Stomach (tissue), 9 donors: Measurements from ENCODE around the gene ZDBF2. TPM values are rescaled to one million over a fixed set of nuclear protein-coding genes. Genes with fewer than 3 reads are reported as not detected.

Source experiments
- DNase-seq, 2 donors: peaks; one replicate each; pipeline versions ENCODE4 v3.0.0 to v3.0.0-alpha.2; 2013 to 2019
- H3K27ac ChIP-seq, 5 donors: fragments of 200-600 bp in 4 of 5; sonication (generic) in 4 of 5; one replicate each; pipeline ENCODE4 v1.5.1; 2013 to 2019; ENCODE audit warnings: mild to moderate bottlenecking in 1 of 5, moderate library complexity in 1 of 5
- H3K27me3 ChIP-seq, 3 donors: fragments of 200-600 bp; sonication (generic); one replicate each; pipeline ENCODE4 v1.5.1; 2017 to 2019; ENCODE audit warnings: mixed run types in 1 of 3
- H3K36me3 ChIP-seq, 4 donors: fragments of 200-600 bp; sonication (generic); 1 replicate in 3 of 4; 2 replicates in 1 of 4; pipeline ENCODE4 v1.5.1; 2016 to 2019
- H3K4me1 ChIP-seq, 4 donors: fragments of 200-600 bp; sonication (generic); one replicate each; pipeline ENCODE4 v1.5.1; 2016 to 2019
- H3K4me3 ChIP-seq, 4 donors: fragments of 200-600 bp; sonication (generic) in 3 of 4; one replicate each; pipeline ENCODE4 v1.5.1; 2016 to 2019; ENCODE audit warnings: mild to moderate bottlenecking in 1 of 4
- H3K9me3 ChIP-seq, 4 donors: fragments of 200-600 bp; sonication (generic); one replicate each; pipeline ENCODE4 v1.5.1; 2016 to 2019
- EP300 ChIP-seq: sonication (generic); formaldehyde crosslinking; IDR thresholded peaks from one replicate; pipeline ENCODE4 v1.6.1; 2017; ENCODE audit warnings: antibody characterized with exemption
- POLR2A ChIP-seq, 4 donors: fragments of 450-650 bp; IDR thresholded peaks; one replicate each; pipeline ENCODE4 v1.6.1; 2016; ENCODE audit warnings: antibody characterized with exemption in 4 of 4, control low read depth in 2 of 4, mild to moderate bottlenecking in 1 of 4, moderate library complexity in 1 of 4
- POLR2AphosphoS5 ChIP-seq, 3 donors: sonication (generic); formaldehyde crosslinking; IDR thresholded peaks; one replicate each; pipeline ENCODE4 v1.6.1; 2016; ENCODE audit warnings: antibody characterized with exemption in 3 of 3
- WGBS, 5 donors: extraction: QIAGEN DNeasy Blood & Tissue Kit in 3 of 5; methylation state at CpG; one replicate each; pipeline versions ENCODE4 v1.1.5 to v1.1.7; 2013 to 2018; 5-methylcytosine and 5-hydroxymethylcytosine counted together
- intact Hi-C: fragments of 100-400 bp; cut with DNase I; formaldehyde crosslinking; loops from one replicate; pipeline ENCODE4 v1.15.1; 2023; ENCODE audit warnings: low total_unique reads
- polyA plus RNA-seq, 3 donors: library from polyadenylated mRNA; stranded (reverse); fragments of 200-250 nt; gene quantifications; one replicate each; pipeline ENCODE4 v1.2.3, GENCODE V29; 2013
- total RNA-seq, 5 donors: library from RNA; depleted of rRNA; stranded (reverse); fragments of >200 nt; gene quantifications; one replicate each; pipeline versions ENCODE4 v1.1.0 to v1.2.3, GENCODE V29; 2014 to 2016
- TF ChIP-seq, protein P1 (sequence below), 7 experiments: fragments of 450-650 bp in 4 of 7; fragments of 200-600 bp in 3 of 7; sonication (generic) in 3 of 7; IDR thresholded peaks; one replicate each; pipeline ENCODE4 v1.5.1; 2016 to 2019; ENCODE audit warnings: antibody characterized with exemption in 7 of 7, control low read depth in 2 of 7, mild to moderate bottlenecking in 1 of 7
- donor health status: healthy with polysubstance abuse.
- donor health status: Bipolar disorder and iron deficiency.
- donor health status: healthy.

ZDBF2 gene
- total and polyA plus RNA-seq, 8 donors, result 0.93 to 38.5 (median 6.5) TPM

DNA sequence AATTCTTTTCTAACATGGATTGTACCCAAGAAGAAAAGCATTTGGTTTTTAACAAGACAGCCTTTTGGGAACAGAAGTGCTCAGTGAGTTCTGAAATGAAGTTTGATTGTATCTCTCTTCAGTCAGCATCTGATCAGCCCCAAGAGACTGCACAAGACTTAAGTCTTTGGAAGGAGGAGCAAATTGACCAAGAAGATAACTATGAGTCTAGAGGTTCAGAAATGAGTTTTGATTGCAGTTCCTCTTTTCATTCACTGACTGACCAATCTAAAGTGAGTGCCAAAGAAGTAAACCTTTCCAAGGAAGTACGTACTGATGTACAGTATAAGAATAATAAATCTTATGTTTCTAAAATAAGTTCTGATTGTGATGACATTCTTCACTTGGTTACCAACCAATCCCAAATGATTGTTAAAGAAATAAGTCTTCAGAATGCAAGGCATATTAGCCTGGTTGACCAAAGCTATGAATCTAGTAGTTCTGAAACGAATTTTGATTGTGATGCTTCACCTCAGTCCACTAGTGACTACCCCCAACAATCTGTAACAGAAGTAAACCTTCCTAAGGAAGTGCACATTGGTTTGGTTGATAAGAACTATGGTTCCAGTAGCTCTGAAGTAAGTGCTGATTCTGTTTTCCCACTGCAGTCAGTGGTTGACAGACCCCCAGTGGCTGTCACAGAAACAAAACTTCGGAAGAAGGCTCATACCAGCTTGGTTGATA is 31.2 kb downstream of the ZDBF2 start:
- Histone ChIP-seq H3K27ac (no peak overlapping the region), H3K9me3 (no peaks in the 10 kb centered on the region), H3K27me3 (no peaks in the 10 kb centered on the region), H3K36me3 (peaks cover 0 to 16% (median 14%) of the 10 kb centered on the region in 4 donors), H3K4me1 (no peaks in the 10 kb centered on the region), H3K4me3 (no peak overlapping the region)
- TF ChIP-seq, protein P1, sequence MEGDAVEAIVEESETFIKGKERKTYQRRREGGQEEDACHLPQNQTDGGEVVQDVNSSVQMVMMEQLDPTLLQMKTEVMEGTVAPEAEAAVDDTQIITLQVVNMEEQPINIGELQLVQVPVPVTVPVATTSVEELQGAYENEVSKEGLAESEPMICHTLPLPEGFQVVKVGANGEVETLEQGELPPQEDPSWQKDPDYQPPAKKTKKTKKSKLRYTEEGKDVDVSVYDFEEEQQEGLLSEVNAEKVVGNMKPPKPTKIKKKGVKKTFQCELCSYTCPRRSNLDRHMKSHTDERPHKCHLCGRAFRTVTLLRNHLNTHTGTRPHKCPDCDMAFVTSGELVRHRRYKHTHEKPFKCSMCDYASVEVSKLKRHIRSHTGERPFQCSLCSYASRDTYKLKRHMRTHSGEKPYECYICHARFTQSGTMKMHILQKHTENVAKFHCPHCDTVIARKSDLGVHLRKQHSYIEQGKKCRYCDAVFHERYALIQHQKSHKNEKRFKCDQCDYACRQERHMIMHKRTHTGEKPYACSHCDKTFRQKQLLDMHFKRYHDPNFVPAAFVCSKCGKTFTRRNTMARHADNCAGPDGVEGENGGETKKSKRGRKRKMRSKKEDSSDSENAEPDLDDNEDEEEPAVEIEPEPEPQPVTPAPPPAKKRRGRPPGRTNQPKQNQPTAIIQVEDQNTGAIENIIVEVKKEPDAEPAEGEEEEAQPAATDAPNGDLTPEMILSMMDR (IDR thresholded peaks at IDR 0.05), result no peak
- TF ChIP-seq POLR2AphosphoS5 (IDR thresholded peaks at IDR 0.05) (no peak), POLR2A (IDR thresholded peaks at IDR 0.05) (no peak)
- intact Hi-C loops, result no loop called here
- WGBS, 5 donors, result 66 to 78% (median 75%) methylated on average over 3 of the region's 3 CpGs
- no peak for DNase-seq

DNA sequence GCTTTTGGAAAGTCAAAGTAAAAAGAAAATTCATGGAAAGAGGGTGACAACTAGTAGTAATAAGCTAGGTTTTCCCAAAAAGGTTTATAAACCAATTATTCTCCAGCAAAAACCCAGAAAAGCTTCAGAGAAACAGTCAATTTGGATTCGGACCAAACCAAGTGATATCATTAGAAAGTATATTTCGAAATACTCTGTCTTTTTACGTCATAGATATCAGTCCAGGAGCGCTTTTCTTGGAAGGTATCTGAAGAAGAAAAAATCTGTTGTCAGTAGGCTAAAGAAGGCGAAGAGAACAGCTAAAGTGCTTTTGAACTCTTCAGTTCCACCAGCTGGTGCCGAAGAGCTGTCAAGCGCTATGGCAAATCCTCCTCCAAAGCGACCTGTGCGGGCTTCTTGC is 36.6 kb downstream of the ZDBF2 start:
- Histone ChIP-seq H3K27me3 (no peaks in the 10 kb centered on the region), H3K9me3 (no peaks in the 10 kb centered on the region), H3K4me3 (no peak overlapping the region), H3K4me1 (no peaks in the 10 kb centered on the region), H3K36me3 (no peaks in the 10 kb centered on the region), H3K27ac (no peak overlapping the region)
- TF ChIP-seq, protein P1 (IDR thresholded peaks at IDR 0.05), result no peak
- no peak for TF ChIP-seq POLR2A (IDR thresholded peaks at IDR 0.05)
- TF ChIP-seq POLR2AphosphoS5 (IDR thresholded peaks at IDR 0.05), result no peak
- no peak for TF ChIP-seq EP300
- WGBS, 5 donors, result 84 to 88% (median 86%) methylated on average over 9 of the region's 9 CpGs
- DNase-seq, result no peak
- intact Hi-C loops, result no loop called here

DNA sequence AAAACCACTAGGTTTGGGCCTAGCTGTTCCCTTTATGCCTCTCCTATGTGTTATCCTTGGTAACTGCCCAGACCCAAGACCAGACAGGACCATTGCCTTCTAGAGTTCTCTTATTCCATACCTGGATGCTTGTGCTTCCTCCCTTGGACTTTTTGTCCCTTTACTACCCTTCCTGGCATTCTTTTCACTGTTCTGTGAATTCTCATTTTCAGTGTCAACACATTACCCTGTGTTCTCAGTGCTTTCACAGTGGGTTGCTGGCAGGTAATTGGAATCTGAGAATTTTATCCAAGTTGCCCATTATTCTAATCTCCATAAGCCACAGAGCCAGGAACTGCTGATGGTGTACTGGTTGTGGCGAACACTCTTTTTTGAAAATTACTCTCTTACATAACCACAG is 41.7 kb downstream of the ZDBF2 start:
- 85 to 100% (median 92%) methylated on average over 1 of the region's 1 CpG for WGBS, 5 donors
- intact Hi-C loops, result no loop called here
- DNase-seq, result no peak
- no peaks in the 10 kb centered on the region for H3K27me3 ChIP-seq
- TF ChIP-seq POLR2AphosphoS5 (IDR thresholded peaks at IDR 0.05) (no peak), POLR2A (IDR thresholded peaks at IDR 0.05) (no peak), EP300 (no peak)
- TF ChIP-seq, protein P1 (IDR thresholded peaks at IDR 0.05), result no peak
- H3K4me3 ChIP-seq, result no peak overlapping the region
- H3K4me1 ChIP-seq, result no peaks in the 10 kb centered on the region
- no peaks in the 10 kb centered on the region for H3K36me3 ChIP-seq
- H3K27ac ChIP-seq, result no peak overlapping the region
- peaks cover 0 to 16% (median 11%) of the 10 kb centered on the region in 4 donors for H3K9me3 ChIP-seq

DNA sequence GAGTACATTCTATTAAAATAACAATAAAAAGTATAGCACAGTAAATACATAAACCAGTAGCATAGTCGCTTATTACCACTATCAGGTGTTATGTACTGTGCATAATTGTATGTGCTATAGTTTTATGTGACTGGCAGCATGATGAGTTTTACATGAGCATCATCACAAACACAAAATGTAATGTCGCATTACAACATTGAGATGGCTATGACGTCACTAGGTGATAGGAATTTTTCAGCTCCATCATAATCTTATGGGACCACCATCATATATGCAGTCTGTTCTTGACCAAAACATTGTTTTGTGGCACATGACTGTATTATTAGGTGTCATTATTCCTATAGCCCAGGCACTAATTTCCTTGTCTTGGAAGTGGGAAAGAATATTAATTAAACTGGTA is 48.6 kb downstream of the ZDBF2 start:
- Histone ChIP-seq H3K27ac (no peak overlapping the region), H3K27me3 (no peaks in the 10 kb centered on the region), H3K4me1 (no peaks in the 10 kb centered on the region), H3K9me3 (peaks cover 0 to 16% (median 11%) of the 10 kb centered on the region in 4 donors), H3K36me3 (no peaks in the 10 kb centered on the region), H3K4me3 (no peak overlapping the region)
- DNase-seq, result no peak
- 87 to 94% (median 91%) methylated on average over 3 of the region's 3 CpGs for WGBS, 5 donors
- TF ChIP-seq POLR2AphosphoS5 (IDR thresholded peaks at IDR 0.05) (no peak), POLR2A (IDR thresholded peaks at IDR 0.05) (no peak), EP300 (no peak)
- TF ChIP-seq, protein P1 (IDR thresholded peaks at IDR 0.05), result no peak
- intact Hi-C loops, result no loop called here
